Measurements from ENCODE around the gene CDK14. TPM values are rescaled to one million over a fixed set of nuclear protein-coding genes. Genes with fewer than 3 reads are reported as not detected.

CDK14 gene
- polyA plus RNA-seq, 1 donor: 9.7 TPM

DNA sequence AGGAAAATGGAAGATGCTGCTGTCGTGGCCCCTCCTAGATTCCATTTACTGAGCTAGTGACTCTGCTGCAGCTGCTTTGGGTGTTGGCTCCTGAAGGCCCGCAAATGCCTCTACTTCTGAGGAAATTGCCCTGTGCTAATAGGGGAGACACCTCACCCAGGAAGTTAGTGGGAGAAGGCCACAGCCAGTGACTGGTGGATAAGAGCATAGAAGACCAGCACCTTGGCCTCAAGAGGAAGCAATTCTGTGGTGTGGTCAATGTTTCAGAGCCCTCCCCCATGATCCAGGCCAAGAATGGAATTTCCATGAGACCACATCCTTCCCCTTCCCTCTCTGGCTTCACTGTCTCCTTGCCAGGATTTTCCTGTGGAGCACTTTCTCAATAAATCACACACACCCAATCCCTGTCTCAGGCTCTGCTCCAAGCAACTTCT is 643.1 kb downstream of the CDK14 start:
- WGBS (ENCODE audit: insufficient coverage, low lambda C conversion rate): no CpG with 5 or more reads among the region's 2 CpGs
- H3K27ac ChIP-seq (ENCODE audit: low read length): no peak overlapping the region
- no peak overlapping the region for H3K4me3 ChIP-seq (ENCODE audit: low read length)
- no peaks in the 10 kb centered on the region for H3K27me3 ChIP-seq (ENCODE audit: control insufficient read depth, insufficient read depth, low read length)
- peak in 1 of 2 donors; percentile 28 for DNase-seq
- peaks cover 24% of the 10 kb centered on the region for H3K4me1 ChIP-seq (ENCODE audit: control insufficient read depth, insufficient read depth, low read length)
- H3K9me3 ChIP-seq (ENCODE audit: control insufficient read depth, low read depth, low read length): no peaks in the 10 kb centered on the region
- H3K36me3 ChIP-seq (ENCODE audit: control insufficient read depth, insufficient read depth, low read length): no peaks in the 10 kb centered on the region

DNA sequence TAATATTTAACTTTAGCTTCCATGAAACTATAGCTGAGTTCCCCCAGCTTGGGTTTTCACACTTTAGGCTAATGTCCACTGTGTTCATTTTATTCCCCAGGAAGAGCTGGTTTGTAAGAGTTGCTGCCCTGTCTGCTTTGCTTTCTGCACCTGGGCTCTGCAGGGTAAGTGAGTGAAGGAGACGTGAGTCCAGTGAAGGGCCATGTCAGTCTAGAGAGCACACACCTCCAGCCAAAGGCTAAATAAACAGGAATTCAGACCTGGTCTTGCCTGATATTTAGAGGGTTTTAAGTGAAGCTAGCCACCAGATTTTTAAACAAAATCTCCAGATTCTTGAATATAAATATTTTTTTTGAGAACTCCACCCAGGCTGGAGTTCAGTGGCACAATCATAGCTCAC is 643.7 kb downstream of the CDK14 start:
- Histone ChIP-seq H3K9me3 (ENCODE audit: control insufficient read depth, low read depth, low read length) (no peaks in the 10 kb centered on the region), H3K27ac (ENCODE audit: low read length) (peak overlapping the region; percentile 6), H3K4me1 (ENCODE audit: control insufficient read depth, insufficient read depth, low read length) (peaks cover 24% of the 10 kb centered on the region), H3K4me3 (ENCODE audit: low read length) (no peak overlapping the region), H3K27me3 (ENCODE audit: control insufficient read depth, insufficient read depth, low read length) (no peaks in the 10 kb centered on the region), H3K36me3 (ENCODE audit: control insufficient read depth, insufficient read depth, low read length) (no peaks in the 10 kb centered on the region)
- DNase-seq: peak in 1 of 2 donors; percentile 15
- WGBS (ENCODE audit: insufficient coverage, low lambda C conversion rate): no CpG with 5 or more reads among the region's 1 CpG

DNA sequence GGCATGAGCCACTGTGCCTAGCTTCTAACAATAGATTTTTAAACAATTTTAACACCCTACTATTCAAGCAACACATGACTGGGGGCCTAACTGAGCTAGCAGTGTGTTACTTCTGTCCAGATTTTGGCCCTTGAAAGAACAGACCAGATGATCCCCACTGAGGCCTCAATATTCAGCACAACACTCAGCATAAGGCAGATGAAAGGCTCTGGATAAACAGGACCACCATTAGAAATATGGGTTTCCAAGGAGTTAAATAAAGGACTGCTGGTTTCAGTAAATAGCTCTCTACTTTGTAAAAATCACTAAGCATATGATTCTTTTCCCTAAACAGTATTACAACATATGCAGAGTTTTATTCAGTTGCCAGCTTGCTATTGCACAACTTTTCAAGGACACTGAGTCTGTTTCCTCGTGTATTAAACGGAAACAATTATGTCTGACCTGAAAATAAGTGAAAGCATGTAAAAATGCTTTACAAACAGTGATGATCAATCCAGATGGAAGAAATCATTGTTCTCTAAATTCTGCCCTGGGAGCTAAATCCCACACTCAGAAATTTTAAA is 644.3 kb downstream of the CDK14 start:
- H3K4me3 ChIP-seq (ENCODE audit: low read length): no peak overlapping the region
- WGBS (ENCODE audit: insufficient coverage, low lambda C conversion rate): no CpG with 5 or more reads among the region's 2 CpGs
- DNase-seq: peak in 1 of 2 donors; percentile 61
- H3K36me3 ChIP-seq (ENCODE audit: control insufficient read depth, insufficient read depth, low read length): no peaks in the 10 kb centered on the region
- H3K9me3 ChIP-seq (ENCODE audit: control insufficient read depth, low read depth, low read length): no peaks in the 10 kb centered on the region
- peaks cover 24% of the 10 kb centered on the region for H3K4me1 ChIP-seq (ENCODE audit: control insufficient read depth, insufficient read depth, low read length)
- peak overlapping the region; percentile 4 for H3K27ac ChIP-seq (ENCODE audit: low read length)
- H3K27me3 ChIP-seq (ENCODE audit: control insufficient read depth, insufficient read depth, low read length): no peaks in the 10 kb centered on the region

DNA sequence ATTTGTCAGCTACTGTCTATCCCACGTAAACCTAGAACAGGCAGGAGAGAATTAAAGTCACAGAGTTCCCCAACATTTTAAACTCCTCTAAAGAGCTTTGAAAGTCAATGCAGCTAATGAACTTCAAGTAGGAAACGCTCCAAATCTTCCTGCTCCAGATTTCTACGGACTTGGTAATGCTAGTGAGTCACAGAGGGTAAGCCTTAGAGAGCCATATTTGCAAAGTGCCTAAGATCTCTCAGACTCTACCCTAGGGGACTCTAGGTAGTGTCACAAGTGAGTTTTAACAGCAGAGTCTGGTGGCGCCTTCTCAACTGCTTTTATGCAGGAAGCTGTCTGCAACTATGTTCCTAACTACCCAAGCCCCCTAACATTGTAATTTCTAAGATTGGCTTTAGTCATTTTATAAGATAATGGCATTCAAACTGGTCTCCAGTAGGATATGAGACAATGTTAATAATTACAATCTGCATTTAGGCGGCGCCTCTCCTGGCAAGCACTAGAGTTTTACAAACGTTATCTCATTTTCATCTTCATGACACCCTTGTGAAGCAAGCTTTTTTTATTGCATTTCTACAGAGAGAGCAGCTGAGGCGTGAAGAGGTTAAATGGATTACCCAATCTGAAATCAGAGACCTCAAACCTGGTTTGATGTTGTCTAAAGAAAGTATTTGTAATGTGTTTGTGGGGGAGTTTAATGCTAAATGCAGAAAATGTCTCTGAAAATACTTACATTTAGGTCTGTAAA is 646.1 kb downstream of the CDK14 start:
- Histone ChIP-seq H3K4me1 (ENCODE audit: control insufficient read depth, insufficient read depth, low read length) (peaks cover 24% of the 10 kb centered on the region), H3K9me3 (ENCODE audit: control insufficient read depth, low read depth, low read length) (no peaks in the 10 kb centered on the region), H3K4me3 (ENCODE audit: low read length) (no peak overlapping the region), H3K36me3 (ENCODE audit: control insufficient read depth, insufficient read depth, low read length) (no peaks in the 10 kb centered on the region), H3K27me3 (ENCODE audit: control insufficient read depth, insufficient read depth, low read length) (no peaks in the 10 kb centered on the region), H3K27ac (ENCODE audit: low read length) (no peak overlapping the region)
- DNase-seq: peak in 1 of 2 donors; percentile 42
- WGBS (ENCODE audit: insufficient coverage, low lambda C conversion rate): 71% methylated on average over 1 of the region's 8 CpGs

DNA sequence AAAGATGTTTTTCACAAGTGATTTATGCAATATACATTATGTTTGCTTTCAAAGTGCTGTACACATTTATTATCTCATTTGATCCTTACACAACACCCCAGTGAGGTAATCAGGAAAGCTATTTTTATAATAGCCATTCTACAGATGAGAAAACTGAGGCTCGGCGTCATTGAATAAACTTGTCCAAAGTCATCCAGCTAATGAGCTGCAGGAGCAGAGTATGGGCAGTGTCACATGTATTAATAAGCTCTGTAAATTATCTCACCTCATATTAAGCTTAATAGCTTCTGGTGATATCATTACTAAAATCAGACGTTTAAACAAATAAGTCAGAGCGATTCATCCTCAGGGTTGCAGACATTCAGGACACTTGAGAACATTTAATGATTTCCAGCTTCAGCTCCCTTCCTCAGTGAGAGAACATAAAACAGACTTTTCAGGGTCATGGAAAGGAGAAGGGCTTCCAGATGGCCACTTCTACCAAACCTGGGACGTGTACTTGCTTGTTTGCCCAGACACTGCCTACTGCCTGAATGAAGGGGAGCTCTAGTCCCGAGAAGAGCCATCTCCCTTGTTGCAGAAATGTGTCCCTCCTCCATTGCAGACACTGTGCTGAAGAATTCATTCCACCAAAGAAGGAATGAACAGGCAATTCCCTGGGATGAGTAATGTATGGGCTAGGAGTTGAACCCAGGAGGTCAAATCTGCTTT is 647.6 kb downstream of the CDK14 start:
- peaks cover 24% of the 10 kb centered on the region for H3K4me1 ChIP-seq (ENCODE audit: control insufficient read depth, insufficient read depth, low read length)
- H3K36me3 ChIP-seq (ENCODE audit: control insufficient read depth, insufficient read depth, low read length): no peaks in the 10 kb centered on the region
- no peak overlapping the region for H3K27ac ChIP-seq (ENCODE audit: low read length)
- DNase-seq: no peak
- no CpG with 5 or more reads among the region's 6 CpGs for WGBS (ENCODE audit: insufficient coverage, low lambda C conversion rate)
- H3K27me3 ChIP-seq (ENCODE audit: control insufficient read depth, insufficient read depth, low read length): no peaks in the 10 kb centered on the region
- no peak overlapping the region for H3K4me3 ChIP-seq (ENCODE audit: low read length)
- H3K9me3 ChIP-seq (ENCODE audit: control insufficient read depth, low read depth, low read length): no peaks in the 10 kb centered on the region

DNA sequence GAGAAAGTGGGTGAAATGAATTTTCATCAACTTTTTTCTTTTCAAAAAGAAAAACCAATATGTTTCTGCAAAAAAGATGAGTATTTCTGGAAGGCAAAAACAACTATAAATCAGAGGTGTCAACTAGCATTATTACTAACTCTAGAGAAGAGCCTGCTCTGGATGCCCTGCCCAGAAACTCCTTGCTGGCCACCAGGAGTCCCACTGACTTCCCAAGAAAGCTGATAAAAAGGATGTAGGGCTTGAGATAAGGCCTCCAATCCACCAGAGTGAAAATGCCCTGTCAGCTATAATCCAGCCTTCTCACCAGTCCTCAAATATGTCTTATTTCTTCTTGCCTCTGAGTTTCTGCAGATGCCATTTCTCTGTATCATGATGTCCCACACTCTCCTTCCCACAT is 651.4 kb downstream of the CDK14 start:
- no peak for DNase-seq
- H3K27ac ChIP-seq (ENCODE audit: low read length): no peak overlapping the region

DNA sequence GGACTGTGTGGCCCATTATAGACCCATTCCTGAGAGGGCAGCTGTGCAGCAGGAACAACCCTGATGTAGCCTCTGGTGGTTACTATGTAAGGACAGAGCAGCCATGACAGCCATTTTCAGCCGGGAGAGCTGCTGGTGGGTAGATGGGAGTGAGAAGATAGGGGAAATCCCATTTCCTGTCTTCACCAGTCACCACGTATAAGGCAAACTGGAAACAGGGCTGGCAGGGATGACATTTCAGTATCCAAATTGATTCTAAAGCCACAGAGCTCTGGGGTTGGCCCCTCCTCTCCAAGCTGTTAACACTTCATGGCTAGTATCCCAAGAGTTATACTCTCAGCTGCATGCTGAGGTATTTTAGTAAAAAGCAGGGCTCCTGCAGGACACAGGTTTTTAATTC is 652.9 kb downstream of the CDK14 start:
- DNase-seq: no peak
- no peak overlapping the region for H3K4me3 ChIP-seq (ENCODE audit: low read length)
- H3K27me3 ChIP-seq (ENCODE audit: control insufficient read depth, insufficient read depth, low read length): no peaks in the 10 kb centered on the region
- H3K9me3 ChIP-seq (ENCODE audit: control insufficient read depth, low read depth, low read length): no peaks in the 10 kb centered on the region
- H3K36me3 ChIP-seq (ENCODE audit: control insufficient read depth, insufficient read depth, low read length): no peaks in the 10 kb centered on the region
- 40% methylated on average over 1 of the region's 2 CpGs for WGBS (ENCODE audit: insufficient coverage, low lambda C conversion rate)
- no peak overlapping the region for H3K27ac ChIP-seq (ENCODE audit: low read length)
- no peaks in the 10 kb centered on the region for H3K4me1 ChIP-seq (ENCODE audit: control insufficient read depth, insufficient read depth, low read length)

More for the DNA sequence above, 651.4 kb downstream of the CDK14 start:
- Histone ChIP-seq H3K4me1 (ENCODE audit: control insufficient read depth, insufficient read depth, low read length) (peaks cover 5% of the 10 kb centered on the region), H3K27me3 (ENCODE audit: control insufficient read depth, insufficient read depth, low read length) (no peaks in the 10 kb centered on the region), H3K36me3 (ENCODE audit: control insufficient read depth, insufficient read depth, low read length) (no peaks in the 10 kb centered on the region), H3K4me3 (ENCODE audit: low read length) (no peak overlapping the region), H3K9me3 (ENCODE audit: control insufficient read depth, low read depth, low read length) (no peaks in the 10 kb centered on the region)

DNA sequence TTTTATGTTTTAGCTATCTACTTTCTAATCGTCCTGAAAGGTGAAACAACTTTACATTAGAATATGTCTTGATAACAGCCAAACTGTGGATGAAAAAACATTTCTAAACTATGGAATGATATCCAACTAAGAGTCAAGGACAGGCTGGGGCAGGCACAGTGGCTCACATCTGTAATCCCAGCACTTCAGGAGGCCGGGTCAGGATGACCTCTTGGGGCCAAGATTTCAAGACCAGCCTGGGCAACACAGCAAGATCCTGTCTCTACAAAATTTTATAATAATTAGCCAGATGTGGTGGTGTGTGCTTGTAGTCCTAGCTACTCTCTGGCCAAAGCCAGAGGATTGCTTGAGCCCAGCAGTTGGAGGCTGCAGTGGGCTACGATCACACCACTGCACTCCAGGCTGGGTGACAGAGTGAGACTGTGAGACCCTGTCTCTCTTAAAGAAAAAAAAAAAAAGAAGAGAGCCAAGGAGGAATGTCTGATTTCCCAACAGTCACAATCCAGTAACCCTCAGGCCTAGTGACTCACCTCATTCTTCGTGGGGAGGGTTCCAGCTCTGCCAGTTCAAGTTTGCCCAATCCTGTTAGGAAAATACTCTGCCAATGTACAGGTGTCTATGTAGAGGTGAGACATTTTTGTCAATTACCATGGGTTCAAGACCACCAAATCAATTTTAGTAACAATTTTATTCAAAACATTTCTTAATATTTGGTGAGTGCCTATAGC is 653.5 kb downstream of the CDK14 start:
- H3K27me3 ChIP-seq (ENCODE audit: control insufficient read depth, insufficient read depth, low read length): no peaks in the 10 kb centered on the region
- no peak for DNase-seq
- no peak overlapping the region for H3K4me3 ChIP-seq (ENCODE audit: low read length)
- H3K27ac ChIP-seq (ENCODE audit: low read length): no peak overlapping the region
- H3K9me3 ChIP-seq (ENCODE audit: control insufficient read depth, low read depth, low read length): no peaks in the 10 kb centered on the region
- no peaks in the 10 kb centered on the region for H3K36me3 ChIP-seq (ENCODE audit: control insufficient read depth, insufficient read depth, low read length)
- H3K4me1 ChIP-seq (ENCODE audit: control insufficient read depth, insufficient read depth, low read length): no peaks in the 10 kb centered on the region
- no CpG with 5 or more reads among the region's 4 CpGs for WGBS (ENCODE audit: insufficient coverage, low lambda C conversion rate)

DNA sequence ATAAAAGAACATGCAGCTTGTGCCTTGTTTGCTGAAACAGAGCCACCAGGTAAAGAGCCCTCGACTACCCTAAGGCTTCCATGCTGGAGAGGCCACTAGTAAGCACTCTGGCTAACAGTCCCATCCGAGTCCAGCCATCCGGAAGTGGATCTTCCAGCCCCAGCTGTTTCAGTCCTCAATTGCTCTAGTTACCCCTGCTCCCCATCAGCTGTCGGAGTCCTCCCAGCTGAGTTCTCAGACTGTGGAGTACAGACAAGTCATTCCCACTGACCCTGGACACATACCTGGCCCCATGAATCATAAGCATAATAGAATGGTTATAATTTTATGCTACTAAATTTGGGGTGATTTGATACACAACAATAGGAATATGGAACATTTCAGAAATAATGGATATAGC is 654.6 kb downstream of the CDK14 start:
- H3K4me1 ChIP-seq (ENCODE audit: control insufficient read depth, insufficient read depth, low read length): no peaks in the 10 kb centered on the region
- no peaks in the 10 kb centered on the region for H3K27me3 ChIP-seq (ENCODE audit: control insufficient read depth, insufficient read depth, low read length)
- H3K36me3 ChIP-seq (ENCODE audit: control insufficient read depth, insufficient read depth, low read length): no peaks in the 10 kb centered on the region
- H3K9me3 ChIP-seq (ENCODE audit: control insufficient read depth, low read depth, low read length): no peaks in the 10 kb centered on the region
- DNase-seq: no peak
- no peak overlapping the region for H3K27ac ChIP-seq (ENCODE audit: low read length)
- WGBS (ENCODE audit: insufficient coverage, low lambda C conversion rate): no CpG with 5 or more reads among the region's 4 CpGs
- H3K4me3 ChIP-seq (ENCODE audit: low read length): no peak overlapping the region

DNA sequence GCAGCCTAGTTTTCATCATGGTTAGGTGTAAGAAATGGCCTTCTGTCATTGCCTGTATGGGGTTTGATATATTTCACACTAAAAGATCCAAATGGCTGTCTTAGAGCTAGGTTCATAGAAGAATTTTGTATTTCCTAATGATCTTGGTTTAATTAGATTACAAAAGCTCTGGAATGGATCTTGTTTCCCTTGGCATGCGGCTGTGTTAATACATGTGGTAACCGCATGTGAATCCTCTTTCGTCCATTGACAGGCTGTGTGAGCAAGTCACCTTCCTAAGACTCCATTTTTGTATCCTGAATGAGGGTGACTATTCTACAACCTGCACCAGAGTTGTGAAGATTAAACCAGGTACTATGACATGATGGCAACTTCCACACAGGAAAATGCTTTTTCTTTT is 655.8 kb downstream of the CDK14 start:
- no peak overlapping the region for H3K4me3 ChIP-seq (ENCODE audit: low read length)
- H3K36me3 ChIP-seq (ENCODE audit: control insufficient read depth, insufficient read depth, low read length): no peaks in the 10 kb centered on the region
- H3K9me3 ChIP-seq (ENCODE audit: control insufficient read depth, low read depth, low read length): no peaks in the 10 kb centered on the region
- no peaks in the 10 kb centered on the region for H3K27me3 ChIP-seq (ENCODE audit: control insufficient read depth, insufficient read depth, low read length)
- H3K27ac ChIP-seq (ENCODE audit: low read length): no peak overlapping the region
- DNase-seq: no peak
- no CpG with 5 or more reads among the region's 3 CpGs for WGBS (ENCODE audit: insufficient coverage, low lambda C conversion rate)
- no peaks in the 10 kb centered on the region for H3K4me1 ChIP-seq (ENCODE audit: control insufficient read depth, insufficient read depth, low read length)

All from large intestine (tissue), 3 donors.